ENCODE data around the gene SAMD11. TPM values are rescaled to one million over a fixed set of nuclear protein-coding genes. Genes with fewer than 3 reads are reported as not detected.

The SAMD11 gene
- total and polyA plus RNA-seq, 2 of the 13 experiments (the other 11 are each of a cell fraction or from before 2014, with no cell fraction given) = 0.11 TPM; not detected in 1

DNA sequence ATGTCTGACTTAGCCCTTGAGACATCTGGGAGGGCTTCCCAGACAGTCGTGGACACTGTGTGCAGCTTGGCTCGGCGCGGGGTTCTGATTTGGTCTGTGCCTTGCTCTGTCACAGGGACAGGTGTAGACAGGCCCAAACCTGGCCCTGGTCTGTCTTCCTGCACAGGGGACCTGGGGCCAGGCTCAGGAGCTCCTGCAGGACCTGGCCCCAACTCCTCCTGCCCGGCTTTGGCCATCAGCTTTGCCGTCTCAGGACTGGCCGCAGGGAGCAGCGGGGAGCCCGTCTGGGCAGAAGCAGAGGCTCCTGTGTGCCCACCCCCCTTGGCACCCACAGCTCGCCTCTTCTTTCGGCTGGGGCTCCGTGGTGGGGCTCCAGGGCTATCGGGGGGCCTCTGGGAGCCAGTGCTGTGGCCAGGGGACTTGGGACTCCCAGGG, 56.4 kb downstream of the SAMD11 start (continued):
- TF ChIP-seq POLR2G (IDR thresholded peaks at IDR 0.05; ENCODE audit: low read depth, low read length) = no peak
- TF ChIP-seq, protein P1, sequence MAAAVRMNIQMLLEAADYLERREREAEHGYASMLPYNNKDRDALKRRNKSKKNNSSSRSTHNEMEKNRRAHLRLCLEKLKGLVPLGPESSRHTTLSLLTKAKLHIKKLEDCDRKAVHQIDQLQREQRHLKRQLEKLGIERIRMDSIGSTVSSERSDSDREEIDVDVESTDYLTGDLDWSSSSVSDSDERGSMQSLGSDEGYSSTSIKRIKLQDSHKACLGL (CRISPR knock-in tag; IDR thresholded peaks at IDR 0.05) = 0 out of 2 replicates have a peak, but pooled peaks have one; percentile 31
- TF ChIP-seq ZNF644 (CRISPR knock-in tag; IDR thresholded peaks at IDR 0.05; ENCODE audit: low read depth) = no peak
- no peak for TF ChIP-seq HNF4A (CRISPR knock-in tag; IDR thresholded peaks at IDR 0.05)
- TF ChIP-seq ZNF772 (CRISPR knock-in tag; IDR thresholded peaks at IDR 0.05) = no peak
- TF ChIP-seq PHF20 (CRISPR knock-in tag; IDR thresholded peaks at IDR 0.05) = 0 out of 2 replicates have a peak, but pooled peaks have one; percentile 38
- TF ChIP-seq ZNF251 (CRISPR knock-in tag; IDR thresholded peaks at IDR 0.05) = no peak
- no peak for TF ChIP-seq AGO1 (IDR thresholded peaks at IDR 0.05; ENCODE audit: low read depth, low read length, poor library complexity, severe bottlenecking)
- no peak for TF ChIP-seq ZNF337 (CRISPR knock-in tag; IDR thresholded peaks at IDR 0.05; ENCODE audit: borderline replicate concordance, low read depth)
- no peak for TF ChIP-seq THAP11 (CRISPR knock-in tag; IDR thresholded peaks at IDR 0.05)
- TF ChIP-seq ZNF746 (CRISPR knock-in tag; IDR thresholded peaks at IDR 0.05) = no peak
- no peak for TF ChIP-seq ZNF558 (CRISPR knock-in tag; IDR thresholded peaks at IDR 0.05; ENCODE audit: borderline replicate concordance)
- TF ChIP-seq ZNF10 (CRISPR knock-in tag; IDR thresholded peaks at IDR 0.05; ENCODE audit: borderline replicate concordance, low read depth) = no peak
- no peak for TF ChIP-seq ZNF383 (CRISPR knock-in tag; IDR thresholded peaks at IDR 0.05; ENCODE audit: borderline replicate concordance)

Data from HepG2 (cell line).